ENCODE data around the gene CARF. TPM values are rescaled to one million over a fixed set of nuclear protein-coding genes. Genes with fewer than 3 reads are reported as not detected.

The CARF gene, protein sequence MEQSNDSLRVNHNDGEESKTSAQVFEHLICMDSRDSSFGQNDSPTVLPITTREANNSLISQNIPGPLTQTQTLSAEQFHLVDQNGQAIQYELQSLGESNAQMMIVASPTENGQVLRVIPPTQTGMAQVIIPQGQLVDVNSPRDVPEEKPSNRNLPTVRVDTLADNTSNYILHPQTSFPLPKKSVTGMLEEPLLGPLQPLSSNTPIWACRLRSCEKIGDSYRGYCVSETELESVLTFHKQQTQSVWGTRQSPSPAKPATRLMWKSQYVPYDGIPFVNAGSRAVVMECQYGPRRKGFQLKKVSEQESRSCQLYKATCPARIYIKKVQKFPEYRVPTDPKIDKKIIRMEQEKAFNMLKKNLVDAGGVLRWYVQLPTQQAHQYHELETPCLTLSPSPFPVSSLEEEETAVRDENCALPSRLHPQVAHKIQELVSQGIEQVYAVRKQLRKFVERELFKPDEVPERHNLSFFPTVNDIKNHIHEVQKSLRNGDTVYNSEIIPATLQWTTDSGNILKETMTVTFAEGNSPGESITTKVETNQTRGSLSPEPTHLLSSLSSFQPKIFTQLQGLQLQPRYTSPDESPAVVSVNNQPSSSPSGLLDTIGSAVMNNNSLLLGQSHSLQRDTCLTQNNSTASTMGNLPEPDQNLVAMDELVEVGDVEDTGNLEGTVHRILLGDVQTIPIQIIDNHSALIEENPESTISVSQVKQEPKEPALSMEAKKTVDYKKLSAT
- total RNA-seq (2022; extraction: Qiagen RNA extraction) = 0.64 to 1.4 TPM (median 1.3 TPM) in 5 replicates

DNA sequence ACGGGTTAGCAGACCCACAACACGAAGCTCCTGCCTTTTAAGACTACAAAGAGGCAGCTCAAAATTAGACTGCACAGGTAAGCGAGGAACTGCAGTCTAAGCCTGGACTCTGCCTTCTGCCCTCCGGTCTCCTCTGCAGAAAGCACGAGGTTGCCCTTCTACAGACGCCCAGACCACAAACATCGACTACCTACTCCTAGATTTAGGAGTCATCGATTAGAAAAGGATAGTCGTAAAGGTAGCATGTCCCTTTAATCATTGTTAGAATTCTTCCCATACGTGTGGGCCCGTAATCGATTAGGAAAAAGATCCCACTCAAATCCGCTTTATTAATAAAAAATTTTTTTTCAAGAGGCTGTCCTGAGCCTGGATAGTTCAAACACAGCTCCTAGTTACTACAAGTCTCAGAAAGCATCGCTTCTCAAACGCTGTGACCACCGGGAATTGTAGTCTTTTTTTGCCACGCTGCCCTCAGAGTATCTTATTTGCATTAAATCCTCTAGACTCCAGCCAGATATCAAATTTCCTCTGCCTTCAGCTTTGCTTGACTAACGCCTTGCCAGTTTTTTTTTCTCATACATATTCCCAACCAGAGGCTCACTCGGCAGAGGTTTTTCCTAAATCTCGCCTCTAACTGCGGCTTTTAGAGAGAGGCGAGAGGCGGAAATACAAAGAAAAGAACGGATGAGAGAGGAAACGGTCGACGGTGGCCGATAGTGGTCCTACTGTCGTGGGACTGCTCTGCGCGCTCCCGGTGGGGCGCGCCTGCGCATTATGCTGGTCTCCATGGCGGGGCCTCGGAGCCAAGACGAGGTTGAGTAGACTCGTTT, at the start of gene CARF, which contains the start of gene WDR12:
Gene CARF (plus strand): TSS at position 764 of the 830 bp plus-strand sequence. CDS start 29,628 bp downstream, outside the sequence.
Gene WDR12 (minus strand): TSS at position 162 of the 830 bp plus-strand sequence. CDS start 197 bp downstream, outside the sequence.

DNA sequence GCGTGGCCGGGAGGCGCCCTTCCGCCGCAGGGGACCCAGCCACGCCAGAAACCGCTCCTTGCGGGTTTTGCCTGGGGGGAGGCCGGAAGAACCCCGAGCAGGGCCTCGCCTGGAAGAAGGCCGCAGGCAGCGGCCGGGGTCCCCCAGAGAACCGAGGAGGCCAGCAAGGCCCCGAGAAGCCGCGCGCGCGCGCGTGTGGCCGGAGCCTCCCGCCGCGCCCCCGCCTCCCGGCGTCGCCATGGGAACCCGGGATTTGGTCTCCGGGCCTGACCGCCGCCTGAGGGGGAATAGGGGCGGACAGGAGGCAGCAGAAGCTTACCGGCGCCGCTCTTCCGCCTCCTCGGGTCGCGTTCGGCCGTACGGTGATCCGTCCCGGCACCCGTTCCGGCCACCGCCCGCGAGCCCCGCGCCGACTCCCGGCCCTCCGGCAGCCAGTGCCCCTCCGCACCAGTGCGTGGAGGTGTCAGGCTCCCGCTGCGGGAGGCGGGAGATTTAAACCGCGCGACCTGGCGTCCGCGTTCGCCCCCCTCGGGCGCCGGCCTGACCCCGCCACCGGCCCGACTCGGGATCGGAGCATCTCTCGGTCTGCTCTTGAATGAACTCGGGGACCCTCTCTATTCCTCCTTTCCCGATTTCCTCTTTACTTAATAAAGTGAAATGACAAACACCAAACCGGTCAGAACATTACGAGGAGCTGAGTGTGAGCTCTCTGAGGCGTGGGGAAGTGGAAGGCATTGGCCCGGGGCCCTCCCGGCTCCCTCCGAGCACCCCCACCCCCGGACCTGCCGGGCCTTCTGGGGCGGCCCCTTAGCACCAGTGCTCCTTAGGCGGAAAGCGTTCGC, 40.6 kb upstream of the CARF start, which contains the start of gene ICA1L:
Gene ICA1L (minus strand): TSS at position 467 of the 842 bp plus-strand sequence. CDS start 42,757 bp downstream, outside the sequence.

DNA sequence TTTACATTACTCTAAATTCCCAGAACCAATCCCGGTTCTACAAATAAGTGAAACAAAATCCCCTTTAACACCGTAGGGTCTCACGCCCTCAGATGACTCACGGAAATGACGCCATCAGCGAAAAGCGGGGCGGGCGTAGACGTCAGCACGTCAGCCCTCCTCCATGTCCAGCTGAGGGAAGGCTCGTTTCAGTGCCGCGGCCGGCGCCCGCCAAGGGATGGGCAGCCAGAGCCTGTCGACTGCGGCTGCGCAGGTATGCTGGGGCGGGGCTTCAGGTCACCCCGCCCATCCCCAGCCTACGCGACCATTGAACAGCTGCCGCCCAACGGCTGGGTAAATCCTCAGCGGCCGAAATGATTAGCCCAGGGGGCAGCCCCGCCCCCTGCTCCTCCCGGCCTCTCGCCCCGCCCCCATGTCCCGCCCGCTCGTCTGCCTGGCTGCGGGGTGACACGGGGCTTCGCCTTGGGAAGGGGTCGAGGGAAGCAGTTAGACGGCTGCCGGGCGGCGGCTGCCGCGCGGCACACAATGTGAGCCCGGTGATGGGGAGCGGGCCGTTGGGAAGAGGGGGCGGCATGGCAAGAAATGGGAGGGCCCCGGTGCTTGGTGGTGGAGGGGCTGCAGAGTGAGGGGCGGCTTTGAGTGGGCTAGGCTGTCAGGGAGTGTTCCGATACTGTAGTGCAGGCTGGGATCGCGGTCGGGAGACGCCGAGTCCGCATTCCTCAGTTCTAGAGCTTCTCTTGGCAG, 102.6 kb downstream of the CARF start, which contains the start of gene NBEAL1:
Gene NBEAL1 (plus strand): TSS at position 420 of the 744 bp plus-strand sequence. CDS start 1,510 bp downstream, outside the sequence.

Other genes with a start within 250 kb of the CARF start
- 1.4 to 2.0 TPM (median 2.0 TPM) in 5 replicates for gene ICA1L, start 40.5 kb upstream of the CARF start, total RNA-seq (2022; extraction: Qiagen RNA extraction)
- gene WDR12, start 602 bp upstream of the CARF start, total RNA-seq (2022; extraction: Qiagen RNA extraction) = 62.8 to 81.5 TPM (median 75.4 TPM) in 5 replicates
- gene NBEAL1, start 102.6 kb downstream of the CARF start, total RNA-seq (2022; extraction: Qiagen RNA extraction) = 3.0 to 4.5 TPM (median 3.5 TPM) in 5 replicates

Measured in A549 treated with CORT108297 at 1 μM for 4 hours (cell line).